Activated CD8-positive, alpha-beta memory T cell treated with anti-CD3 and anti-CD28 coated beads for 36 hours (primary cell): ENCODE results near the gene NDUFA8. TPM values are rescaled to one million over a fixed set of nuclear protein-coding genes. Genes with fewer than 3 reads are reported as not detected.

Experiments used
- CTCF ChIA-PET: fragments of 350-600 bp; sonication (Branson Sonifier 250); formaldehyde crosslinking; loops from one replicate; lab custom pipeline; 2021; ENCODE audit warnings: antibody characterized with exemption; lab: Charles Lee
- POLR2A ChIA-PET: fragments of 350-600 bp; sonication (Branson Sonifier 250); formaldehyde crosslinking; loops from one replicate; lab custom pipeline; 2021; ENCODE audit warnings: antibody characterized with exemption; lab: Charles Lee
- total RNA-seq, 2 experiments: library from RNA; stranded (reverse); gene quantifications; one replicate each; pipeline ENCODE4 v1.2.3, GENCODE V29; 2021

NDUFA8 gene
- total RNA-seq, 2 experiments from 2014 or later = 50.7 to 56.2 TPM

DNA sequence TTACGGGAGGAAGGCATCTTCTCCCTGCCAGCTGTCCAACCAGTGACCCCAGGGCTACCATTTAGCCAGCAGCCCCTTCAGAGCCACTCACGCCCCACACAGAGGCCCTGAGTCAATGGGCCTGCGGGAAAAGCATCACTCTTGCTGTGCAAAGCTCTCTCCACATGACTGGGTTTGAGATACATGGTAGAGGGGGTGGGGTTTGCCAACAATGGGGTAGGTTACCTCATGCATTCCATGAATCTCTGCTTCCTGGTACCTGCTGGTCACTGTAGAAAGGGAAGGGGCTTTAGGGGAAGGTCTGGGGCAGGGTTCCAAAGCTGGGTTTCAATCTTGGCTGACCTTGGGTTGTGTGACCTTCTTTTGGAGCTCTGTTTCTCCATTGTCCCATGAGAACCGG lies 43.5 kb downstream of the NDUFA8 start:
- ChIA-PET POLR2A (no interaction called here), CTCF (interaction anchor here (1.2 to 2.8 kb wide), 3 partner anchors 9 to 349 kb away, joined by 3 to 7 read pairs (median 7); no protein-coding TSS in a partner anchor)

DNA sequence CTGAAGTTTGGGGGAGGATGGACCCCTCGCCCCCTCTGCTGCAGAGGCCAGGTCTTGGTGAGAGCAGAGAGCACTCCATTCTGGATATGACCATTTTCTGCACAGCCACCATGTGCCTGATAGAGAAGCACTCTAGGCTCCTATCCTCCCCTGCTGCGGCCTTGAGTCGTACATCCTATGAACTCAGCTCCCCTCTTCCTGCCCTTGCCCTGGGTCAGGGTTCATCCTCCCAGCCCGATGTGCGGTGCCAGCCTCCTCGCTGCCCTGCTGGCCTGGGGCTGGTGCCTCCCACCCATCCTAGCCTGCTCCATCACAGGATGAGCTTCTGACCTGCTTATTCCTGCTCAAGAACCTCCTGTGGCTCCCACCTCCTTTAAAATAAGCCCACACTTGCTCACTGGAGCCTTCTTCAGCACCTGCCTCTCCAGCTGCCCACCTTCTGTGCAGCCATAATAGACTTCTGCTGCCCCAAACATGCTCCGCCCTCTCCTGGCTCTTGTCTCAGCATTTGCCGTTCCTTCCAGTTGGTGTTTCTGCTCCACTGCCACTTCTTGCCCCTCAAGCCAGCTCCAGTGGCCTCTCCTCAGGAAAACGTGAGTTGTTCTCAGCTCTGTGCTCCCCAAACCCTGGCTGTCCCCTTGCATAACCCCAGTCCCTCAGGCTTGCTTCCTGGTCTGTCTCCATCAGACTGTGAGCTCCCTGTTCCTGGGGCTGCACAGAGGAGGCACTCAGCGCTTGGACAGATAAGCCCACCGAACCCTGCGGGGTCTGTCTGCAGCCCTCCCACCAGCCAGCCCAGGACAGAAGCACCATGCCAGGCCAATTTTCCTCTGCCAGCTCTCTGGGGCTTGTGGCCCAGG lies 44.2 kb downstream of the NDUFA8 start:
- ChIA-PET CTCF (interaction anchor here (1.2 to 2.8 kb wide), 3 partner anchors 9 to 350 kb away, joined by 3 to 7 read pairs (median 7); no protein-coding TSS in a partner anchor), POLR2A (no interaction called here)

DNA sequence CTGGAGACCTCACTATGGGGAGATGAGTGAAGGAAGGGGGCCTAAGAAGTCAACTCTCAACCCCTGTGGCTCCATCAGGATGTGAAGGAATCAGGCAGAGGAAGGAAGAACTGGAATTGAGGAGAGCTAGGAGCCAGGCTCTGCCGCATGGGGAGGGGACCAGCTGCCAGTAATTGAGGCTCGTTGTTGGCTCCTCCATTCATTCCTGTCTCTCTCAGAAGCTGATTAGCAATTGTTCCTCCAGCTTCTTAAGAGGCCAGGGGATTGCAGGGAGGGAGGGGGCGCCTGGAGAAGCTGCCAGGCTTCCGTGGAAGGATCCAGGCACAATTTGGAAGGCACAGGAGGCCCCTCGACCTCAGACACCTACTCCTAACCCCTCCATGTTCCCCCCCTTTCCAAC lies 46.0 kb downstream of the NDUFA8 start:
- CTCF ChIA-PET = no interaction called here
- POLR2A ChIA-PET = no interaction called here

DNA sequence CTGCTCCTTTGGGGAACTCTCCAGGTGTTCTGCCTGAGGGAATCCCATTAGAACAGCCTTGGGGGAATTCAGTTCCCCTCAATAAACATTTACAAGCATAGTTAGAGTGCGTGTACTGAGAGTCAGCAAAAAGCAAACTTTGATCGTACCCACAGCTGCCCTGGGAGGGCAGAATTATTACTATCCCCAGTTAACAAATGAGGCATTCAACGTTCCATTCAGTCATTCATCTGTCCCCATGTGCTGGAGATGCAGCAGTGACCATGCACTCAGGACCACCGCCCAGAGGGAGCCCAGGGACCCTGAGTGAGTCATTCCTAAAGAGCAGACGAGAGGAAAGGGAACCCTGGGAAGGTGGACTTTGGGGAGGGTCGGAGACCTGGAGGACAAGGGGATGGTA lies 47.3 kb downstream of the NDUFA8 start:
- POLR2A ChIA-PET = no interaction called here
- CTCF ChIA-PET = no interaction called here

DNA sequence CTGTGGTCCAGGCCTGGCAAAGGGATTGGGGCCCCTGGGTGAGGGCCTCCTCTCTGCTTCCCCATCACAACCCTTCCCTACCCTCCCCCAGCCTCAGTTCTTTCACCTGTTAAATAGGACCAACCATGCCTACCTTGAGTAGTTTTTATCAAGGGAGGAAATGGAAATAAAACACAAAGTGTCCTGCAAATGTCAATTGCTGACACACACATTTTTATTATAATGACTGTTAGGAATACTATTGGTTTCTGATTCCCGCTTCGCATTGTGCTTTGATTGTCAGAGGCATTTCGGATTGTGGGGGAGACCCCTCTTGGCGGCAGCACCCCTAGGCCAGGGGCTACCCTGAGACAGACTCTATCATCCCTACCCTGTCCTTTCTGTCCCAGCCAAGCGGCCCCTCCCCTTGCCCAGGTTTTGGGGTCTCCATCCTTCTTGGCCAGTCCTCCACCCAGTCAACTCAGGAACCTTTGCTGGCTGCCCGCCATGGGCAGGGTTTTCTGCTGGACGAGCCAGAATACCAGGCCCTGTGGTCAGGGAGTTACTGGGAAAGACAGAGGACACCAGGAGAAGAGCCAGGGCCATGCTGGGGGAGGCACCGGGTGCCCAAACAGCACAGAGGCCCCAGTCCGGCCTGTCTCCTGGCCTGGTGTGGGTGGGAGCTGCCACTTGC lies 48.0 kb downstream of the NDUFA8 start:
- ChIA-PET CTCF (interaction anchor here (1.0 kb wide), 1 partner anchor 12 kb away, joined by 4 read pairs; no protein-coding TSS in a partner anchor), POLR2A (no interaction called here)

DNA sequence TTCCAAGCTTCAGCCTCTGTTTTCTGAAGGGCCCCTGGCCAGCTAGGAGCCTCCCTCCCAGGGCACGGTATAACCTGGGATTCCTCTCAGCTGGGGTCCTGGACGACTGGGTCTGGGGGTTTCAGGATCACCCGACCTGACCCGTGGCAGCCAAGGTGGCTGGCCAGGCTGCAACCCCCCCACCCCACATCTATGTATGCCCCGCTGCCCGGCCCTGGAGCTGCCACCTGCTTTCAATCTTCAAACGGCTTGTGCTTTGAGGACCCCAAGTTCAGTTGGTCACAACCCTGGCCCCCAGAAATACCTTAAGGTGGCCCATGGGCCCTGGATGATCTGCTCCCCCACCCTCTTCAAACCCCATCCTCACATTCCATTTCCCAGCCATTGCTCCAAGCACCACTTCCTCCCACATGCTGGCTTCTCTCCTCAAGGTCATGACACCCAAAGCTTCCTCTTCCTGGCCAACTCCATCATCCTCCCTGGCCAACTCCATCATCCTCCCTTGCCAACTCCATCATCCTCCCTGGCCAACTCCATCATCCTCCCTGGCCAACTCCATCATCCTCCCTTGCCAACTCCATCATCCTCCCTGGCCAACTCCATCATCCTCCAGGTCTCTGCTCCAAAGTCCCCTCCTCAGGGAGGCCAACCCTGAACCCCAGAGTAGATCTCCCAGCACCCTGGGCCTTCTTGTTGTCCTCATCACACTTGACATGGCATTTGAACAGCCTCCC lies 49.3 kb downstream of the NDUFA8 start:
- CTCF ChIA-PET = interaction anchor here (1.3 kb wide), 1 partner anchor 13 kb away, joined by 4 read pairs; no protein-coding TSS in a partner anchor
- POLR2A ChIA-PET = no interaction called here

DNA sequence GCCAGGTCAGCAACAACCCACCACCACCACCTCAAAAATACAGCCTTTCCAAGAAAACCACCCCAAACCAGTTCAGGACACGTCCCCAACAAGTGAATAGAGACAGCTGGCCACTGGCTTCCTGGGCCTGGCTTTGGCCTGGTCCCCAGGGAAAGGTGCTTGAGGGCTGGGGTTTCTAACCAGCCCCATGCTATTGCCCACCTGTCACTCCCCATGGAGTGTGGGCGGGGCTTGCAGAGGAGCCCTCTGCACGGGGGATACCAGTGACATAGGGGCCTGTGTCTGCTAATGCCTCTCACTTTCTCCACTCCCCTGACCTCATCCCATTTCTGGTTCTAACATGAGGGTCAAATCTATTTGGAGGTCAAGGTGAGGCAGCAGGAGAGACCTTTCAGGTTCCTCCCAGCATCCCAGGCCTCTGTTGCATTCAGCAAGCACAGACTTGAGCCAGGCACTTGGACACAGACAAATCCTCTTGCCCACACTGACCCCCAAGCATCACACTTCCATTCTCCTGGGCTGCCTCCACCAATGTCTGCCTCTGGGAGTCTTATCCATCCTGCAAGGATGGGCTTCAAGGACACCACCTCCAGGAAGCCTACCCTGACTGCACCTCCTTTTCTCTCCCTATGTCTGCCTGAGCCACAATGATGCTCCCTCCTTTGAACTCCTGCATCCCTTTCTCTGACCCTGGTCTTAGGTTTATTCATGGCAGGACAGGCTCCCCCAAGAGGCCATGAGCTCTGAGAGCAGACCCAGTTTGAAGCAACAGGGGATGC lies 50.4 kb downstream of the NDUFA8 start:
- ChIA-PET CTCF (interaction anchor here (1.3 kb wide), 1 partner anchor 14 kb away, joined by 4 read pairs; no protein-coding TSS in a partner anchor), POLR2A (no interaction called here)

DNA sequence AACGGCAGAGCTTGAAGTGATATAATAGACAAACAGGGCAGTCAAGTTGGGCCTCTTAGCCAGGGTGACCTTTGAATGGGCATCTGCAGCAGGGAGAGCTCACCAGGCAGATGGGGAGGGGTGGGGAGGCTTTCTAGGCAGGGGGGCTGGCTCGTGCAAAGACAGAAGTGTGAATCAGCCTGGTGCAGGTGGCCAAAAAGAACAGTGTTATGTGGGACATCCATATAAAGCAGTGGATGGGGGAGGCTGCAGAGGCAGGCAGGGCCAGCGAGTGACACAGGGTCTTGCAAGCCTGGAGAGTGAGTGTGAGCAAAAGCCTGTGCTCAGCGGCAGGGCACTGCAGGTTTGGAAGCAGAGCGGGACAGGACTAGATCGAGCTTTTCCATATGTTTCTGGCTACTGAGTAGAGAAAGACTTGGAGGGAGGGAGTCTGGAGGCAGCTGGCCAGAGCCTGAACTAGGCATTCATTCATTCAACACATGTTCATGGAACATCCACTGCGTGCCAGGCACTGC lies 52.2 kb downstream of the NDUFA8 start:
- POLR2A ChIA-PET = no interaction called here
- CTCF ChIA-PET = interaction anchor here (1.0 to 1.5 kb wide), 3 partner anchors 8 to 18 kb away, joined by 4 to 8 read pairs (median 6); no protein-coding TSS in a partner anchor

DNA sequence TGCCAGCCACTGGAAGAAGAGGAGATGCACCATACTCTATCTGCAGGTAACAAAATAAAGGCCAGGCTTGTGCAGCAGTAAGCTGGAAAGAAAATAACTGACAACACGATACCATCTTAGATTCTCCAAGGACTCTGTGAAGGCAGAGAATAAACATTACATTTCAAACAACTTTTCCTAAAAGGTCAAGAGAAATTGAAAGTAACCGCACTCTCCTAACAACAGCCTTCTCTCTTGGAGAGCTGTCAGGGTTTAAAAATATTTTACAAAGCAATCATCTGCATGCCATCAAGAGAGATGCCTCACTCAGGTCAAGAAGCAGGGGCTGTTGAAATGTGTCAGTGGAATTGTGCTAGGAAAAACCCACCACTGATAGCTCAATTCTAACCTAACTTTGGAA lies 53.0 kb downstream of the NDUFA8 start:
- CTCF ChIA-PET = interaction anchor here (1.0 to 1.5 kb wide), 2 partner anchors 9 to 18 kb away, joined by 4 to 6 read pairs; no protein-coding TSS in a partner anchor
- POLR2A ChIA-PET = no interaction called here

DNA sequence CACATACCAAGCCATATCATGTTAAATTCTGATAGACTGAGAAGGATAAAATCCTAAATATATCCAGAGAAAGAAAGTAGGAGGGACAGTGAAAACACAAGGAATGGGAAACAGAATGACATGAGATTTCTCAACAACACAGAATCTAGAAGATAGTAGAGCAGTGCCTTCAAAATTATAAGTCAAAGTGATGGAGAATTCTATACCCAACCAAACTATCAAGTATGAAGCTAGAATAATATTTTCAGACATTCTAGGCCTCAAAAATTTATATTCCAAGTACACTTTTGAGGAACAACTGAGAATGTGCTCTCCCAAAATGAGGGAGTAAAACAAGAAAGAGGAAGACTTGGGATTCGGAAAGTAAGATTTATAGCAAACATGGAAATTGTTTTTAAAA lies 55.6 kb downstream of the NDUFA8 start:
- ChIA-PET CTCF (no interaction called here), POLR2A (no interaction called here)

DNA sequence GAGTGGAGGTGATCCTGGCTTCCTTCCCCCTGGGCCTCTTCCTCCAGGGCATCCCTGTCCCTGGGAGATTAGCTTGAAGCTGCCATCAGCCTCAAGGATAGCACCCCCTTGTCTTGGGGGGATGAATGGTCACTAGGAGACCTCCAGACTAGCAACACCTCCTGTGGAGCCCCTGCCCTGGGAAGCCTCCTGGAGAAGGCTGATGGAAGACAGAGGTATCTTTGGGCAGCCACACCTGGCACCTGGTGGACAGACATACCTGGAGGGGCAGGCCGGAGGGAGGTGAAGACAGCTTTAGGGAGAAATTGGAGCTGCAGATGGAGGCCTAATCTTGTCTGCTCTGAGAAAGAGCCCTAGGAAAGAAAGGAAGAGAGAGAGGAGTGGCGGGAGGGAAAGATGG lies 57.4 kb downstream of the NDUFA8 start:
- CTCF ChIA-PET = interaction anchor here (1.2 to 1.4 kb wide), 2 partner anchors 18 to 23 kb away, joined by 3 to 5 read pairs; no protein-coding TSS in a partner anchor
- POLR2A ChIA-PET = no interaction called here

DNA sequence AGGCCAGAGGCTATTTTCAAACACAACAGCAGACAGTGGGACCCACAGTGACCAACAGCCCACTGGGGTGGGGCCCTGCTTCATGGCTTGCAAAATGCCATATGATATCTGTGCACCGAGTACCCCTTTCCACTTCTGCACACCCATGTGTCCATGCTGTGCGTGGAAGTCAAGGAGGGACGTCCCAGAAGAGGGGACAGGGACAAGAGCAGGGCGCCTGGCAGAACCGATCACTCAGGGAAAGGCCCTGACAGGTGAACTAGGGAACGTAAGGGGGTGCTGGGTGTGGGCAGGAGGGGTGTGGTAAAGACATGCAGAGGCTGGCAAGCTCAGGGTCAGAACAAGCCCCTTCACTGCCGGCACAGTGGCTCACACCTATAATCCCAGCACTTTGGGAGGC lies 58.8 kb downstream of the NDUFA8 start:
- ChIA-PET CTCF (no interaction called here), POLR2A (no interaction called here)

DNA sequence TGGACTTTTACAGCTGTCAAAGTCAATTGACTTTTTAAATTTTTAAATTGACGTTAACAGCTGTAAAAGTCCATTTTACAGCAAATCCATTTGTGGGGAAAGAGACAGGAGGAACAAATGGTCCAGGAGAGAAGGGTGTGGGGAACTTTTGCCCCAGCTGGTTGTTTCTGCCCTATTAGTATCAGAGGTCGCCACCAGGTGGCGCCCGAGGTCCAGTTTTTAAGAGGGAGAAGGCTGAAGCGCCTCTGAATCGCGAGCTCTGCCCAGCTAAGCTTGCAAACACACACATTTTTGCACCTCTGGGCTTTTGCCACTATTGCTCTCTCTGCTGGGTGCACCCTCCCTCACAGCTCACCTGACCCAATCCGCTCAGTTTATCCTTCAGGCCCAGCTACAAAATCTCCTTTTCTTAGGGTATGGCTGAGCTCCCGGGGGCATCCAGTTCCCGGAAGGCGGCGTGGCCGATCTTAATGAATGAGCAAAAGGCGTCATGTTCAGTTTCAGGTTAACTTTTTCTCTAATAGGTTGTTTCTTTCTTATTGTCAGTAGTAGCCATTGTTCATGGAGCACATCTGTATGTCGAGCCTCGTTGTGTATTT lies 60.2 kb downstream of the NDUFA8 start:
- POLR2A ChIA-PET = interaction anchor here (1.1 kb wide), 1 partner anchor 26 kb away, joined by 3 read pairs; no protein-coding TSS in a partner anchor

DNA sequence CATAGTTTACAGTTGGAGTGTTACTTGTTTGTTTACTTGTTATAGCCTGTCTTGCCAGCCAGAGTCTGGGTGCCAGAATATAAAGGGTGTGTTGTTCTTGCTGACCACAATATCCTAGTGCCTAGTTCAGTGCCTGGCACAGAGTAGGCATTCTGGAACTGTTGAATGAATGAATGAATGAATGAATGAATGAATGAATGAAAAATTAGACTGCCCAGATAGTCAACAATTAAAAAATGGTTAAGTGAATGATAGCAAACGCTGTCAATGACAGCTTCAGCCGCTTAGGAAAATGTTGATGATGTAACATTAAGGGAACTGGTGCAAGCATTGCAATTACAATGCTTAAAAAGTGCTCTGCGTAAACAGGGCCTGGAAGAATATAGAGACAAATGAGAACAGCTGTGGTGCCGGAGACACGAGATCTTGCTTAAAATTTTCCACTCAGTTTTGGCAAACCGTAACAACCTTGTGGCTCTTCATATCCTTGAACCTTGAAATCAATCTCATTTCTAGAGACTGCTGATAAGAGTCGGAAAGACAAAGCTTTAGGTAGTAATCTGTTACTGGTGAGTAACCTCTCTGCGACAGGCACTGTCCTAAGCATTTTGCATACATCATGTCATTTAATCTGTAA lies 61.8 kb downstream of the NDUFA8 start:
- ChIA-PET POLR2A (no interaction called here), CTCF (interaction anchor here (0.9 to 5.8 kb wide), 9 partner anchors 9 to 265 kb away, joined by 3 to 91 read pairs (median 8); partner anchors contain the start of genes MRRF and RBM18)

More for the DNA sequence above, 60.2 kb downstream of the NDUFA8 start:
- CTCF ChIA-PET = interaction anchor here (0.6 to 5.8 kb wide), 25 partner anchors 9 to 711 kb away, joined by 3 to 91 read pairs (median 4); partner anchors contain the start of genes MRRF and RBM18

DNA sequence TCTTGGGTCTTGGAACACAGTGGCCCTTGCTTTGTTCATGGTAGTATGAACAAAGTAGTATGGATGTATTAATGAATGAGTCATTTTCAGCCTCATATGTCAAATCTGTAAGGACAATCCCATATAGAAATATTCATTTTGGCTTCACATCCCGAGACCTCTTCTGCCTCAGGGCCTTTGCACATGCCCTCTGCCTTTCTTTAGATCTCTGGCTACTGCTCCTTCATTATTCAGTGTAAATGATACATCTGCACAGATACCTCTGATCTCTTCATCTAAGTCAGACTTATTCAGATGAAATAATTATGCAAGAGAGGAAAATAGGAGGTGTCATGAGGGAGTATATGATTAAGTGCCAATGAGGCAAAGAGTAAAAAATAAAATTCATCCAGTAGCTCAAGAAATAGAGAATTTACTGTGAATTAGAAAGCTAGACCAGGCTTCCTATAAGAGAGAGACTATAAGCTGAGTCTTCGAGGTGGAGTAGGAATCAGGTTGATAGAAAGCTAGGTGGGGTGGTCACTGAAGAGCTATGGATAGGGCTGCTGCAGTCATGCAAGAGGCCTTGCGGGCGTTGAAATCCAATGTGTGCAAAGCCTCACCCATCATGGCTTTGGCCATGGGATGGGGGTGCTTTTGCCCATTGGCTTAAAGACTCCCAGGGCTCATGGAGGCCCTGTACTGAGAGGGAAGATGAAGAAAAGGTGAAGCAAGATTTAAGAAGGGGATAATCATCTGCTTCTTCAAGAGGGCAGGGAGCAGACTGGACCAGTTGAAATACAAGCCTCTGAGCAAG lies 62.8 kb downstream of the NDUFA8 start:
- ChIA-PET POLR2A (no interaction called here), CTCF (interaction anchor here (0.8 to 5.8 kb wide), 7 partner anchors 10 to 254 kb away, joined by 3 to 91 read pairs (median 3); no protein-coding TSS in a partner anchor)

DNA sequence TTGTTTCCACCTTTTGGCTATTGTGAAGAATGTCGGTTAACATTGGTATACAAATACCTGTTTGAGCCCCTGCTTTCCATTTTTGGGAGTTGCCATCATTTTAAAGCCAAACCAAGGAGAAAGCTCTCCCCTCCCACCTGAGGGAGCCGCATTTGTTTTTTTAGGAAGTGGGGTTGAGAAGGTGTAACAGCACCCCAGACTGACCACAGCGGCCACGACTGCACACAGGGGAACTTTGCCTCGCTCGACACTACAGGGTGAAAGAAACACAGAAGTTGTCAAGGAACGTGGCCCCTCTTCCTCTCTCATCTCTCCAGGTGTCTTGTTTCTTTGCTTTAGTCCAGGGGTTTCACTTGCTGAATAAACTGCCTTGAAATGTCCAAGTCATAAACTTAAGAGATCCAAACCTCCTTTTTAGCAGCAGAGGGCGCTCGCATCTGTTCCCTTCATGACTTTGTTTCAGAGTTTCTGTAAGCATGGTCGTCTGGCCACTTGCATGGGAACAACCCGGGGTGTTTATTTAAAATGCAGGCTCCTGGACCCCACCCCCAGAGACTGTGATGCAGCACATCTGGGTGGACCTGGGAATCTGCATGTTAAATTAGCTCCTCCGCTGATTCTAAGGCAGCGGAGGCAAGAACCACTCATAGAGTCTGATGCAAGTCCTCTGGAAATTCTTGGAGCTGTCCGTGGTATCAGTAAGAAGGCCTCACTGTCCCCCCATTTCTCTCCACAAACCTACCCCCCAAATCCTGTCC lies 64.4 kb downstream of the NDUFA8 start:
- POLR2A ChIA-PET = no interaction called here
- CTCF ChIA-PET = interaction anchor here (0.6 to 5.8 kb wide), 5 partner anchors 10 to 256 kb away, joined by 3 to 91 read pairs (median 5); no protein-coding TSS in a partner anchor
